Measurements from ENCODE around the gene RAB11FIP4. TPM values are rescaled to one million over a fixed set of nuclear protein-coding genes. Genes with fewer than 3 reads are reported as not detected.

Gene RAB11FIP4
- total and polyA plus RNA-seq, 2 donors (not counting 1 experiment from before 2014, with no cell fraction given): 17.0 to 70.5 TPM

DNA sequence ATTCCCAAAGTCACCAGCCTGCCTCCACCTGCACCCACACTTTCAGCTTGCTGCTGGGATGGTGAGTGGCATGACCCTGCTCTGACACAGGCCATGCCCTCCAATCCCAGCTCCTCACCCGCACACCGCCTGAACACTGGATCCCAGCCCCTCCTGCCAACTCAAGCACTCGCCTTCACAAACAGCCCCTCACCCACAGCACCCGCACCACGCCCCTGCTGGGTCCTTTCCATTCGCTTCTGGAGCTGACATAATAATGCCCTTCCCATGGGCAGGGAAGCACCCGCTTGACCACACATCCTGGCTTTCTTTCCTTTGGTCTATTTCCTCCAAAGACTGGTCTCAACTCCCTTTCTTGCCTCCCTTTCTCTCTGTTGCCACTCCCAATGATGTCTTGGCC is 57.6 kb downstream of the RAB11FIP4 start:
- POLR2A ChIA-PET: no interaction called here

DNA sequence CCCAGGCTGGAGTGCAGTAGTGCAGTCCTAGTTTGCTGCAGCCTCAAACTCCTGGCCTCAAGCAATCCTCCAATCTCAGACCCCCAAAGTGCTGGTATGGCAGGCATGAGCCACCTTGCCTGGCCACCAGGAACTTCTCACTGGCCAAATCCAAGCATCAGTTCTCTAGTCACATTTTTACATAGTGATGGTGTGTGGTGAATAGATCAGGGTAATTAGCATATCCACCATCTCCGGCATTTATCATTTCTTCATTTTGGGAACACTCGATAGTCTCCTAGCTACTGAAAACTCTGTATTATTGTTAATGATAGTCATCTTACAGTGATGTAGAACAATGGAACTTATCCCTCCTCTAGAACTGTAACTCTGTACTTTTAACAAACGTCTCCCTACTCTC is 58.3 kb downstream of the RAB11FIP4 start:
- no peaks in the 10 kb centered on the region for H3K9me3 ChIP-seq (ENCODE audit: control extremely low read depth in 1 of 3, control insufficient read depth in 2 of 3, insufficient read depth in 1 of 3, low read length in 2 of 3)
- no peak overlapping the region for H3K9ac ChIP-seq (ENCODE audit: low read length)
- no peaks in the 10 kb centered on the region for H4K20me1 ChIP-seq (ENCODE audit: control insufficient read depth, insufficient read depth, low read length, poor library complexity, severe bottlenecking)
- H3K79me2 ChIP-seq (ENCODE audit: control insufficient read depth, insufficient read depth, low read length): no peaks in the 10 kb centered on the region
- H3K4me1 Mint-ChIP-seq: peaks cover 20% of the 10 kb centered on the region
- H3K27ac ChIP-seq (ENCODE audit: low read length in 2 of 2): no peak overlapping the region
- TF ChIP-seq, protein P1, sequence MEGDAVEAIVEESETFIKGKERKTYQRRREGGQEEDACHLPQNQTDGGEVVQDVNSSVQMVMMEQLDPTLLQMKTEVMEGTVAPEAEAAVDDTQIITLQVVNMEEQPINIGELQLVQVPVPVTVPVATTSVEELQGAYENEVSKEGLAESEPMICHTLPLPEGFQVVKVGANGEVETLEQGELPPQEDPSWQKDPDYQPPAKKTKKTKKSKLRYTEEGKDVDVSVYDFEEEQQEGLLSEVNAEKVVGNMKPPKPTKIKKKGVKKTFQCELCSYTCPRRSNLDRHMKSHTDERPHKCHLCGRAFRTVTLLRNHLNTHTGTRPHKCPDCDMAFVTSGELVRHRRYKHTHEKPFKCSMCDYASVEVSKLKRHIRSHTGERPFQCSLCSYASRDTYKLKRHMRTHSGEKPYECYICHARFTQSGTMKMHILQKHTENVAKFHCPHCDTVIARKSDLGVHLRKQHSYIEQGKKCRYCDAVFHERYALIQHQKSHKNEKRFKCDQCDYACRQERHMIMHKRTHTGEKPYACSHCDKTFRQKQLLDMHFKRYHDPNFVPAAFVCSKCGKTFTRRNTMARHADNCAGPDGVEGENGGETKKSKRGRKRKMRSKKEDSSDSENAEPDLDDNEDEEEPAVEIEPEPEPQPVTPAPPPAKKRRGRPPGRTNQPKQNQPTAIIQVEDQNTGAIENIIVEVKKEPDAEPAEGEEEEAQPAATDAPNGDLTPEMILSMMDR (IDR thresholded peaks at IDR 0.05): no peak
- H3K36me3 ChIP-seq (replicated peaks in 1 of 2; ENCODE audit: control extremely low read depth in 1 of 2, control insufficient read depth in 1 of 2, extremely low read depth in 1 of 2, insufficient read depth in 2 of 2, low read length in 1 of 2): no peaks in the 10 kb centered on the region
- H3K4me3 ChIP-seq (ENCODE audit: control extremely low read depth in 1 of 5, extremely low read depth in 1 of 5, insufficient read depth in 1 of 5, low read depth in 2 of 5, low read length in 4 of 5): no peak overlapping the region
- POLR2A ChIA-PET: no interaction called here
- H3K9me3 Mint-ChIP-seq (ENCODE audit: insufficient read depth): no peaks in the 10 kb centered on the region
- H3K4me3 Mint-ChIP-seq: no peak overlapping the region
- CTCF ChIA-PET: interaction anchor here (0.7 to 1.9 kb wide), 4 partner anchors 13 to 75 kb away, joined by 3 to 8 read pairs (median 4); no protein-coding TSS in a partner anchor
- H3K27ac Mint-ChIP-seq: peak overlapping the region; percentile 50
- H3K27me3 Mint-ChIP-seq: peaks cover 3% of the 10 kb centered on the region
- WGBS (ENCODE audit: insufficient coverage): 86% methylated on average over 1 of the region's 3 CpGs
- DNase-seq (no peak), ATAC-seq (ENCODE audit: low read depth) (no peak)
- H3K4me2 ChIP-seq (replicated peaks; ENCODE audit: low read depth, low read length, poor library complexity, severe bottlenecking): no peak overlapping the region
- H3K27me3 ChIP-seq (replicated peaks in 1 of 4; ENCODE audit: control extremely low read depth in 1 of 4, control insufficient read depth in 3 of 4, insufficient read depth in 4 of 4, low read length in 3 of 4): no peaks in the 10 kb centered on the region
- H3K4me1 ChIP-seq (ENCODE audit: control insufficient read depth in 2 of 2, insufficient read depth in 2 of 2, low read length in 2 of 2): peaks cover 8 to 18% of the 10 kb centered on the region in 2 donors
- H2AFZ ChIP-seq (ENCODE audit: insufficient read depth, low read depth, low read length, poor library complexity, severe bottlenecking): no peak overlapping the region
- intact Hi-C loops (cut with micrococcal nuclease): no loop called here

More for the DNA sequence above, 57.6 kb downstream of the RAB11FIP4 start:
- no peaks in the 10 kb centered on the region for H3K9me3 Mint-ChIP-seq (ENCODE audit: insufficient read depth)
- no peak for TF ChIP-seq EZH2 (IDR thresholded peaks at IDR 0.05; ENCODE audit: borderline replicate concordance, insufficient read depth, low read depth, low read length, poor library complexity, severe bottlenecking)
- TF ChIP-seq, protein P1 (IDR thresholded peaks at IDR 0.05): no peak
- Histone ChIP-seq H3K36me3 (replicated peaks in 1 of 2; ENCODE audit: control extremely low read depth in 1 of 2, control insufficient read depth in 1 of 2, extremely low read depth in 1 of 2, insufficient read depth in 2 of 2, low read length in 1 of 2) (no peaks in the 10 kb centered on the region), H3K79me2 (ENCODE audit: control insufficient read depth, insufficient read depth, low read length) (no peaks in the 10 kb centered on the region), H3K9ac (ENCODE audit: low read length) (no peak overlapping the region), H3K4me2 (replicated peaks; ENCODE audit: low read depth, low read length, poor library complexity, severe bottlenecking) (no peak overlapping the region), H3K27ac (ENCODE audit: low read length in 2 of 2) (no peak overlapping the region), H3K4me1 (ENCODE audit: control insufficient read depth in 2 of 2, insufficient read depth in 2 of 2, low read length in 2 of 2) (peaks cover 8 to 17% of the 10 kb centered on the region in 2 donors), H3K27me3 (replicated peaks in 1 of 4; ENCODE audit: control extremely low read depth in 1 of 4, control insufficient read depth in 3 of 4, insufficient read depth in 4 of 4, low read length in 3 of 4) (no peaks in the 10 kb centered on the region), H2AFZ (ENCODE audit: insufficient read depth, low read depth, low read length, poor library complexity, severe bottlenecking) (no peak overlapping the region), H3K4me3 (ENCODE audit: control extremely low read depth in 1 of 5, extremely low read depth in 1 of 5, insufficient read depth in 1 of 5, low read depth in 2 of 5, low read length in 4 of 5) (no peak overlapping the region), H3K9me3 (ENCODE audit: control extremely low read depth in 1 of 3, control insufficient read depth in 2 of 3, insufficient read depth in 1 of 3, low read length in 2 of 3) (no peaks in the 10 kb centered on the region), H4K20me1 (ENCODE audit: control insufficient read depth, insufficient read depth, low read length, poor library complexity, severe bottlenecking) (no peaks in the 10 kb centered on the region)
- peaks cover 3% of the 10 kb centered on the region for H3K27me3 Mint-ChIP-seq
- no peak overlapping the region for H3K27ac Mint-ChIP-seq
- ATAC-seq (ENCODE audit: low read depth): no peak
- 95% methylated on average over 5 of the region's 7 CpGs for WGBS (ENCODE audit: insufficient coverage)
- no peak overlapping the region for H3K4me3 Mint-ChIP-seq
- no peak for DNase-seq
- intact Hi-C loops (cut with micrococcal nuclease): no loop called here
- CTCF ChIA-PET: interaction anchor here (1.1 to 2.6 kb wide), 5 partner anchors 10 to 76 kb away, joined by 3 to 8 read pairs (median 8); no protein-coding TSS in a partner anchor
- H3K4me1 Mint-ChIP-seq: peaks cover 20% of the 10 kb centered on the region
